HG02970 (cell line): ENCODE measurements around the gene FXR1.
A peak's percentile ranks its signal among the peaks of the same experiment; 100 is the strongest.
"Not testable (repeated sequence)": the region's sequence is repeated elsewhere in the genome, so short reads cannot be mapped to it uniquely, and the experiment has no call there.

Experiments
- ATAC-seq: cut with Tn5 transposase; IDR thresholded peaks from one replicate; pipeline ENCODE4 v1.9.1; 2021; ENCODE audit warnings: mild to moderate bottlenecking, moderate library complexity, moderate number of reproducible peaks; ENCODE audit not compliant: unreplicated experiment, low FRiP score

The FXR1 gene

GRCh38 chr3:180932819-180933218, 20.3 kb downstream of the FXR1 start:
- ATAC-seq: no peak

- ATAC-seq: no peak
Observed at GRCh38 chr3:180934638-180935037, 22.2 kb downstream of the FXR1 start.

- no peak for ATAC-seq
Observed at GRCh38 chr3:180940826-180941225, 28.4 kb downstream of the FXR1 start.

- no peak for ATAC-seq
Observed at GRCh38 chr3:180947761-180948390, 35.4 kb downstream of the FXR1 start.

GRCh38 chr3:180959691-180960090, 47.2 kb downstream of the FXR1 start:
- ATAC-seq: no peak

GRCh38 chr3:180961087-180961486, 48.6 kb downstream of the FXR1 start:
- no peak for ATAC-seq

GRCh38 chr3:180961552-180961951, 49.1 kb downstream of the FXR1 start:
- no peak for ATAC-seq

GRCh38 chr3:180962530-180962929, 50.1 kb downstream of the FXR1 start:
- no peak for ATAC-seq

GRCh38 chr3:180970931-180971330, 58.5 kb downstream of the FXR1 start:
- no peak for ATAC-seq

GRCh38 chr3:180973543-180973942, 61.1 kb downstream of the FXR1 start:
- ATAC-seq: no peak

- ATAC-seq: no peak
Observed at GRCh38 chr3:180974286-180974685, 61.8 kb downstream of the FXR1 start.

GRCh38 chr3:180977498-180977897, 65.0 kb downstream of the FXR1 start:
- no peak for ATAC-seq

GRCh38 chr3:180979961-180980360, 67.5 kb downstream of the FXR1 start:
- ATAC-seq: no peak

GRCh38 chr3:180980611-180981010, 68.1 kb downstream of the FXR1 start:
- no peak for ATAC-seq

GRCh38 chr3:180981912-180982311, 69.4 kb downstream of the FXR1 start:
- ATAC-seq: no peak

- ATAC-seq: no peak
Observed at GRCh38 chr3:180983136-180983535, 70.7 kb downstream of the FXR1 start.

GRCh38 chr3:180986366-180986765, 73.9 kb downstream of the FXR1 start:
- ATAC-seq: not testable (repeated sequence)

- no peak for ATAC-seq
Observed at GRCh38 chr3:180987344-180987743, 74.9 kb downstream of the FXR1 start.

GRCh38 chr3:180989291-180990163, 77.1 kb downstream of the FXR1 start, which contains the start of gene DNAJC19:
TSS of gene DNAJC19 (minus strand) at chr3:180989736. CDS start at chr3:180989602, 134 bp downstream.
- ATAC-seq: peak; percentile 95

GRCh38 chr3:180990505-180990904, 78.0 kb downstream of the FXR1 start:
- ATAC-seq: no peak

GRCh38 chr3:180996415-180996932, 84.0 kb downstream of the FXR1 start:
- ATAC-seq: no peak
